Measurements from ENCODE around the gene ADGRL2.

The ADGRL2 gene

GRCh38 chr1:81950037-81950436 lies 149.3 kb downstream of the ADGRL2 start:
- no peak for TF ChIP-seq CTCF (IDR thresholded peaks at IDR 0.05; ENCODE audit: extremely low read depth, insufficient read depth, missing control alignments)
- in situ Hi-C loops (cut with MboI; ENCODE audit: low pct_unique_long_range_greater_than_20kb, low sequenced_read_pairs, unreplicated experiment) = no loop called here
- DNase-seq (ENCODE audit: low spot score) = no peak

- DNase-seq (ENCODE audit: low spot score) = no peak
- TF ChIP-seq CTCF (IDR thresholded peaks at IDR 0.05; ENCODE audit: extremely low read depth, insufficient read depth, missing control alignments) = no peak
- in situ Hi-C loops (cut with MboI; ENCODE audit: low pct_unique_long_range_greater_than_20kb, low sequenced_read_pairs, unreplicated experiment) = no loop called here
Observed at GRCh38 chr1:81950591-81951244, 150.0 kb downstream of the ADGRL2 start.

DNA sequence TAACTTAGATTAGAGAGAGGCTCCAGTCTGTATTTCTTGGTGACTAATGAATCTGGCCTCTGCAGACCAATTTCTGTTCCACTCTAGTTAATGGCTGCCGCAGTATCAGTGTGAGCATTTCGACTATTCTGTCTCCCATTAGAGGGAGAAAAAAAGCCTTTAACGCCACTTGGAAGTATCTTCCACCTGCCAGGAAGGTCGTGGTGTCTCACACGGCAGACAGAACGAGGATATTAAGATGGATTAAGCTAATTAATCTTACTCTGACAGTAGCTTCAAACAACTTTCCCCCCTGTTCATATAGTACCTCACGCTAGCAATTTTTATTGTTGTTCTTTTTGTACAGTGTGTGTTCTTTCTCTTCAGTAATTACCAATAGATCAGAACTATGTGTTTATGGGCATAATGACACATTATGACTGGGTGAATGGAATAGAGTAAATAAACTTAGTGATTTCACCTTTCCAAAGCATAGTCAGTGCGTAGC lies 153.8 kb downstream of the ADGRL2 start:
- no peak for TF ChIP-seq CTCF (IDR thresholded peaks at IDR 0.05; ENCODE audit: extremely low read depth, insufficient read depth, missing control alignments)
- no peak for DNase-seq (ENCODE audit: low spot score)
- in situ Hi-C loops (cut with MboI; ENCODE audit: low pct_unique_long_range_greater_than_20kb, low sequenced_read_pairs, unreplicated experiment) = no loop called here

DNA sequence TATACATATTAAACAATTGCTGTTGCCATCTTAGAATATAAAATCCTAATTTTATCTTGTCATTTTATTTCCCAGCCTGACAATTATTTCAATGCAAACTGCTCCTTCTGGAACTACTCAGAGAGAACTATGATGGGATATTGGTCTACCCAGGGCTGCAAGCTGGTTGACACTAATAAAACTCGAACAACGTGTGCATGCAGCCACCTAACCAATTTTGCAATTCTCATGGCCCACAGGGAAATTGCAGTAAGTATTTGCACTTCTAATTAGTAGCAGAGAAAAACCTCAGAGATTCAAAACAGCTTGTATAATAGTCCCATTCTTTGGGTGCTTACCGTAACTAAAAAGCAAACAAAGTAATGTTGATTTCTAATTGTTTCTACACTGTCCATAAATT lies 167.2 kb downstream of the ADGRL2 start:
- no peak for DNase-seq (ENCODE audit: low spot score)
- in situ Hi-C loops (cut with MboI; ENCODE audit: low pct_unique_long_range_greater_than_20kb, low sequenced_read_pairs, unreplicated experiment) = no loop called here
- no peak for TF ChIP-seq CTCF (IDR thresholded peaks at IDR 0.05; ENCODE audit: extremely low read depth, insufficient read depth, missing control alignments)

GRCh38 chr1:81970416-81970815 lies 169.7 kb downstream of the ADGRL2 start:
- in situ Hi-C loops (cut with MboI; ENCODE audit: low pct_unique_long_range_greater_than_20kb, low sequenced_read_pairs, unreplicated experiment) = no loop called here
- no peak for TF ChIP-seq CTCF (IDR thresholded peaks at IDR 0.05; ENCODE audit: extremely low read depth, insufficient read depth, missing control alignments)
- DNase-seq (ENCODE audit: low spot score) = no peak

DNA sequence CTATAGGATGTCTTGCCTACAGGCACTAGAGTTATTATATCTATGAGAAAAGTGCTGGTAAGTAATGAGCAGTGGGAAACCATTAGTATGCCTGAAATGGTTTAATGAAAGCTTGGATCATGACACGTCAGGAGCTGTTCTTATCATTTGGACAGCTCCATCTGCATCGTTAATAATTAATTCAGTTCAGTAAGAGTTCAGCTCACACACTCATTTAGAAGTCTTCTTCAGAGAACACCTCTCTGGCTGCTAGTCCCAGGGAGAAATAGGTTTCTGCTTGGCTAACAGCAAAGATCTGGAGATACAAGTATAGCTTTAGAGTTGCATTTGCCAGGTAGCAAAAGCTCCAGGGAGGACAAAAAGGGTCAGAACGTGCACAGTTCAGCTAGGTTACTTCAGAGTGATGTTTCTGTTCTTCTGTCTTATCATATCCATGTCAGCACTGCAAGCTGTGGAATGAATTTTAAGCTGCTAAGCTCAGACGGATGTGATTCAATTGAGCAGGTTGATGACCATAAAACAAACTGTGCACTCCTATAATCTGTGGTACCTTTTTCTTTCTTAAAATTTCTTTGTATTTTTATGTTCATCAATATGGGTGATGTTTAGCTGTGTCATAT lies 173.6 kb downstream of the ADGRL2 start:
- no peak for TF ChIP-seq CTCF (IDR thresholded peaks at IDR 0.05; ENCODE audit: extremely low read depth, insufficient read depth, missing control alignments)
- no peak for DNase-seq (ENCODE audit: low spot score)

More for the DNA sequence above, 173.6 kb downstream of the ADGRL2 start:
- in situ Hi-C loops (cut with MboI; ENCODE audit: low pct_unique_long_range_greater_than_20kb, low sequenced_read_pairs, unreplicated experiment) = no loop called here
